GM23248 (cell line): ENCODE results near the gene SLC35G2.

Source experiments
- EZH2 ChIP-seq: fragments of 200-600 bp; sonication (generic); IDR thresholded peaks from 2 replicates; pipeline ENCODE4 v1.6.1; 2018; ENCODE audit warnings: antibody characterized with exemption, mild to moderate bottlenecking; ENCODE audit not compliant: insufficient read depth, poor library complexity, severe bottlenecking
- EZH2phosphoT487 ChIP-seq: fragments of 200-600 bp; sonication (generic); IDR thresholded peaks from 2 replicates; pipeline ENCODE4 v1.6.1; 2018; ENCODE audit warnings: antibody characterized with exemption, moderate library complexity, mild to moderate bottlenecking, low read depth; ENCODE audit not compliant: insufficient read depth

DNA sequence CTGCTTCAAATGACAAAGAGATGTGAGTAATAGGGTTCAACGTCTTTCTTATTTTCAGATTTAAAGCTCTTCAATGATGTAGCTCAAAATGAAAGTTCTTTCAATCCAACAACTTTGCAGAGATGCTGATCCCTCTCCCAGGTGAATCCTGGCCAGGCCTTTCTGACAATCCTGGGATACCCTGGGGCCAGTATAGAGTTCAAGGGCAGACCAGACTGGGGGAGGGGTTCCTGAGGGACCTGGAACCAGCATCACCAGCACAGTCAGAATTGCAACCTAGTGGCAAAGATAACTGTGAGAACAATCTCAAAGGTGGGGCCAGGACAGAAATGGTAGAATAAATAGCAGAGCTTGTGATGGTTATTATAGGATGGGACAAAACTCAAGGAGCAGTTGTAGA, 23.4 kb downstream of the SLC35G2 start:
- TF ChIP-seq EZH2phosphoT487, result no peak
- TF ChIP-seq EZH2, result no peak
